ENCODE data around the gene SPA17. TPM values are rescaled to one million over a fixed set of nuclear protein-coding genes. Genes with fewer than 3 reads are reported as not detected.
A peak's percentile ranks its signal among the peaks of the same experiment; 100 is the strongest.

Gene SPA17
- total RNA-seq, 4 donors from 2014 or later, result 0.88 to 3.6 (median 1.1) TPM; not detected in 1

DNA sequence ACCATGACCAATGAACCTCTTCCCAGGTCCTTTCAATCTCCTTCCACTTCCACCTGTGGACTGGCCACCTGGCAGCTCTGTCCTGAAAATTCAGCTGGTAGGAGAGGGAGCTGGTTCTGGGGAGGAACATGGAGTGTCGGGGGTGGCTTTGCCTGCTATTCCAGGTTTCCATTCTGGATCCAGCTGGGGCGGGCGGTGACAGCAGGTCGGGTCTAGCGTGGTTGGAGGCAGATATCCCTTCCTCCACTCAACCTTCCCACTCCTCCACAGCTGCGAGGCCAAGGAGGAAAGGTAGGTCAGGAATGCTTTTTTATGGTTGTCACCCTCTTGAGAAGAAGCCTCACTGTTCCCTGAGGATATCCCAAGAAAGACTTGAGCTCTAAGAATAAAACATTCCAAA lies 69.3 kb downstream of the SPA17 start:
- no peak for DNase-seq
- Histone ChIP-seq H3K4me1 (peaks cover 0 to 36% (median 12%) of the 10 kb centered on the region in 4 donors), H3K36me3 (no peaks in the 10 kb centered on the region), H3K9me3 (no peaks in the 10 kb centered on the region), H3K4me3 (no peak overlapping the region), H3K27me3 (no peaks in the 10 kb centered on the region), H3K27ac (no peak overlapping the region)
- TF ChIP-seq, protein P1, sequence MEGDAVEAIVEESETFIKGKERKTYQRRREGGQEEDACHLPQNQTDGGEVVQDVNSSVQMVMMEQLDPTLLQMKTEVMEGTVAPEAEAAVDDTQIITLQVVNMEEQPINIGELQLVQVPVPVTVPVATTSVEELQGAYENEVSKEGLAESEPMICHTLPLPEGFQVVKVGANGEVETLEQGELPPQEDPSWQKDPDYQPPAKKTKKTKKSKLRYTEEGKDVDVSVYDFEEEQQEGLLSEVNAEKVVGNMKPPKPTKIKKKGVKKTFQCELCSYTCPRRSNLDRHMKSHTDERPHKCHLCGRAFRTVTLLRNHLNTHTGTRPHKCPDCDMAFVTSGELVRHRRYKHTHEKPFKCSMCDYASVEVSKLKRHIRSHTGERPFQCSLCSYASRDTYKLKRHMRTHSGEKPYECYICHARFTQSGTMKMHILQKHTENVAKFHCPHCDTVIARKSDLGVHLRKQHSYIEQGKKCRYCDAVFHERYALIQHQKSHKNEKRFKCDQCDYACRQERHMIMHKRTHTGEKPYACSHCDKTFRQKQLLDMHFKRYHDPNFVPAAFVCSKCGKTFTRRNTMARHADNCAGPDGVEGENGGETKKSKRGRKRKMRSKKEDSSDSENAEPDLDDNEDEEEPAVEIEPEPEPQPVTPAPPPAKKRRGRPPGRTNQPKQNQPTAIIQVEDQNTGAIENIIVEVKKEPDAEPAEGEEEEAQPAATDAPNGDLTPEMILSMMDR (IDR thresholded peaks at IDR 0.05), result no peak
- TF ChIP-seq POLR2A (IDR thresholded peaks at IDR 0.05), result no peak

DNA sequence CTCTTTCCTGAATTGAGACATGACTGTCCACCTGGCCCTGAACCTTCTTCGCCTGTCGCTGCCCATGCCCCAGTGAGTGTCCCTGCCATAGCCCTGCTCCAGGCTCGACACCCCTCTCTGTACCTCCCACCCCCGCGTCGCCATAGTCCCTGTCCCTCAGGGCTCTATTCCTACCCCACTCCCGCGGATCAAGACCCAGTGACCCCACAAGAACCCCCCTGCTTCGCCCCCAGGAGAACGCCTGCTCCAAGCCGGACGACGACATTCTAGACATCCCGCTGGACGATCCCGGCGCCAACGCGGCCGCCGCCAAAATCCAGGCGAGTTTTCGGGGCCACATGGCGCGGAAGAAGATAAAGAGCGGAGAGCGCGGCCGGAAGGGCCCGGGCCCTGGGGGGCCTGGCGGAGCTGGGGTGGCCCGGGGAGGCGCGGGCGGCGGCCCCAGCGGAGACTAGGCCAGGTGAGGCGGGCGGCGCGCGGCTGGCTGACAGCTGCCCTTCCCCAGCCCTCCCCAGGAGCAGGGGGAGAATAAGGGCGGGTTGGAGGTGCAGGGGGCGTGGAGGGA lies 71.6 kb downstream of the SPA17 start:
- no peaks in the 10 kb centered on the region for H3K27me3 ChIP-seq
- H3K4me3 ChIP-seq, result peak overlapping the region; percentile 64 to 75 (median 70)
- H3K4me1 ChIP-seq, result peaks cover 0 to 28% (median 6%) of the 10 kb centered on the region in 4 donors
- TF ChIP-seq, protein P1 (IDR thresholded peaks at IDR 0.05), result no peak
- no peak for TF ChIP-seq POLR2A (IDR thresholded peaks at IDR 0.05)
- no peak overlapping the region for H3K27ac ChIP-seq
- no peak for DNase-seq
- H3K36me3 ChIP-seq, result no peaks in the 10 kb centered on the region
- no peaks in the 10 kb centered on the region for H3K9me3 ChIP-seq

DNA sequence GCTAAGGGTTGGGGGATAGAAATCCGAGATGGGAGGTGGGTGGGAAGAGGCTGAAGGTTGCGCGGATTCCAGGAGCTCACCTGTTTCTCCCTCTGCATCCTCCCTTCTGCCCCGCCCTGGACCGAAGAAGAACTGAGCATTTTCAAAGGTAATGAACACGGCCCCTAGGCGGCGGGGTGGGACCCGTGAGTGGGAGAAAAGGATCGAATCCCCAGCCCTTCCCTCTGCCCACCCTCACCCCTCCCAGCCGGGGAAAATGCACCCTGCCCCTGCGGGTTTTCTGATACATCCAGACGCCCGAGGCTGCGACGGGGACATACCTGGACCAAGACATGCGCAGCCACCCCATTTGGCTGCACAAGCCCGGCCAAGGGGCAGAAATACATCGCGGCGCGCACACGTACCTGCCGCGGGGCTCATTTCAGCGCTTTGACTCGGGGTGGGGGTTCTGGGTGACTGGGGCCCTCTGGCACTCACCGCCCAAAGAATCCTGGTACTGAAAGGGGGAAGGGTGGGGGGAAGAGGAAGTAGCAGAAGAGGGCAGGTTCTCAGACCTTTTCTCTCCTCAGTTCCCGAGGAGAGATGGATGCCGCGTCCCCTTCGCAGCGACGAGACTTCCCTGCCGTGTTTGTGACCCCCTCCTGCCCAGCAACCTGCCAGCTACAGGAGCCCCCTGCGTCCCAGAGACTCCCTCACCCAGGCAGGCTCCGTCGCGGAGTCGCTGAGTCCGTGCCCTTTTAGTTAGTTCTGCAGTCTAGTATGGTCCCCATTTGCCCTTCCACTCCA lies 72.3 kb downstream of the SPA17 start:
- Histone ChIP-seq H3K36me3 (no peaks in the 10 kb centered on the region), H3K27me3 (no peaks in the 10 kb centered on the region), H3K27ac (peak overlapping the region; percentile 77 to 92 (median 82)), H3K4me3 (peak overlapping the region; percentile 64 to 75 (median 70)), H3K4me1 (peaks cover 0 to 22% (median 3%) of the 10 kb centered on the region in 4 donors), H3K9me3 (no peaks in the 10 kb centered on the region)
- no peak for TF ChIP-seq POLR2A (IDR thresholded peaks at IDR 0.05)
- TF ChIP-seq, protein P1 (IDR thresholded peaks at IDR 0.05), result peak in 4 of 6 experiments; percentile 13 to 56 (median 50)
- DNase-seq, result peak; percentile 55 to 72 (median 68)

DNA sequence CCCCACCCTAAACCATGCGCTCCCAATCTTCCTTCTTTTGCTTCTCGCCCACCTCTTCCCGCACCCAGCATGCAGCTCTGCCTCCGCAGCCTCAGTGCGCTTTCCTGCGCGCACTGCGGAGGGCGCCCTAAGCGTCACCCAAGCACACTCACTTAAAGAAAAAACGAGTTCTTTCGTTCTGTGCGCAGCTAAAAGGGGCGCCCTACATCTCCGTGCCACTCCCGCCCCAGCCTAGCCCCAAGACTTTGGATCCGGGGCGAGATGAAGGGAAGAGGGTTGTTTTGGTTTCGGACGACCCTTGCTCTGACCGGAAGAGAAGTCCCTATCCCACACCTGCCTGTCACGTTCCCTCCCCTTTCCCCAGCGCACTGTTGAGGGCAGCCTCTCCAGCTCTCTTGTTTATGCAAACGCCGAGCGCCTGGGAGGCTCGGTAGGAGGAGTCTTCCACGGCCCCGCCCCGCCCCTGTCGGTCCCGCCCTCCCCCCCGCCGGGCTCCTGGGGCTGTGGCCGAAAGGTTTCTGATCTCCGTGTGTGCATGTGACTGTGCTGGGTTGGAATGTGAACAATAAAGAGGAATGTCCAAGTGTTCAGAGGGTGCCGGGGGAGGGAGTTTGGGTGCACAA lies 73.0 kb downstream of the SPA17 start:
- DNase-seq, result peak; percentile 89 to 96 (median 96)
- TF ChIP-seq POLR2A (IDR thresholded peaks at IDR 0.05), result peak; percentile 80 to 92
- TF ChIP-seq, protein P1 (IDR thresholded peaks at IDR 0.05), result peak; percentile 12 to 73 (median 58)
- Histone ChIP-seq H3K27me3 (no peaks in the 10 kb centered on the region), H3K4me1 (peaks cover 0 to 26% (median 3%) of the 10 kb centered on the region in 4 donors), H3K36me3 (no peaks in the 10 kb centered on the region), H3K9me3 (no peaks in the 10 kb centered on the region), H3K4me3 (peak overlapping the region; percentile 64 to 75 (median 70)), H3K27ac (peak overlapping the region; percentile 77 to 92 (median 82))

Small RNA genes lying within 50 kb of the gene (small RNA-seq; reads per million reads assigned to genes)
- 0 reads per million in 2 donors for gene RNA5SP352

Other genes with a start within 250 kb of the SPA17 start
- not detected for gene OR8B4, start 249.0 kb upstream of the SPA17 start, total RNA-seq
- gene OR8B8, start 228.2 kb upstream of the SPA17 start, total RNA-seq, result not detected
- gene OR8B12, start 130.2 kb upstream of the SPA17 start, total RNA-seq, result not detected
- not detected for gene OR8A1, start 103.9 kb upstream of the SPA17 start, total RNA-seq
- gene PANX3, start 62.5 kb upstream of the SPA17 start, total RNA-seq, result not detected
- 10 to 100 TPM; 35.9 to 79.2 (median 55.7) TPM for gene TBRG1, start 51.0 kb upstream of the SPA17 start, total RNA-seq
- gene SIAE, start 165 bp upstream of the SPA17 start, total RNA-seq, result 10 to 100 TPM in 3 of 4 donors, 1 to 10 TPM in 1; 9.9 to 88.8 (median 50.8) TPM
- 10 to 100 TPM in 1 of 4 donors, under 1 TPM in 1, not detected in 2; 0.67 to 10.7 TPM for gene NRGN, start 66.0 kb downstream of the SPA17 start, total RNA-seq
- gene VSIG2, start 78.4 kb downstream of the SPA17 start, total RNA-seq, result not detected
- gene ESAM, start 88.4 kb downstream of the SPA17 start, total RNA-seq, result 10 to 100 TPM in 1 of 4 donors, 1 to 10 TPM in 3; 1.2 to 11.1 (median 6.6) TPM
- 10 to 100 TPM; 16.5 to 33.8 (median 17.3) TPM for gene MSANTD2, start 126.5 kb downstream of the SPA17 start, total RNA-seq
- gene ROBO3, start 191.5 kb downstream of the SPA17 start, total RNA-seq, result 10 to 100 TPM in 2 of 4 donors, 1 to 10 TPM in 2; 3.6 to 49.5 (median 16.1) TPM
- 10 to 100 TPM in 1 of 4 donors, 1 to 10 TPM in 3; 3.7 to 20.6 (median 5.4) TPM for gene ROBO4, start 224.0 kb downstream of the SPA17 start, total RNA-seq
- gene HEPN1, start 245.3 kb downstream of the SPA17 start, total RNA-seq, result not detected